HepG2 (cell line): ENCODE measurements around the gene SULT2A1. TPM values are rescaled to one million over a fixed set of nuclear protein-coding genes. Genes with fewer than 3 reads are reported as not detected.
"Not testable (repeated sequence)": the region's sequence is repeated elsewhere in the genome, so short reads cannot be mapped to it uniquely, and the experiment has no call there.

ENCODE experiments used
- ATAC-seq: fragments of 200-7000 bp; cut with Tn5 transposase; 3 replicates; pipeline ENCODE4 v1.9.1; 2020; ENCODE audit warnings: mild to moderate bottlenecking, moderate library complexity
- BruUV-seq: library from RNA; stranded (reverse); fragments of 400-500 nt; replicated peaks from 2 replicates; lab custom pipeline; 2021; lab: Mats Ljungman, UMichigan
- CTCF ChIA-PET: fragments of 300-600 bp; formaldehyde crosslinking; extraction: SDS; loops from one replicate; lab custom pipeline; 2021; ENCODE audit warnings: low total read pairs, inconsistent platforms, low intra/inter-chr PET ratio; lab: Yijun Ruan, JAX
- POLR2A ChIA-PET: fragments of 350-600 bp; sonication (Branson Sonifier 250); formaldehyde crosslinking; loops from one replicate; lab custom pipeline; 2020; ENCODE audit warnings: antibody characterized with exemption, inconsistent platforms; lab: Yijun Ruan, JAX
- DNase-seq: peaks from one replicate; pipeline ENCODE4 v3.0.0-alpha.2; 2015; ENCODE audit warnings: low spot score
- FAIRE-seq: peaks from 3 replicates; lab custom pipeline; 2011; peaks lifted over from hg19 to GRCh38; lab: Jason Lieb, UNC
- H2AFZ ChIP-seq: one replicate; pipeline ENCODE4 v1.6.1; 2011; ENCODE audit warnings: low read length, inconsistent platforms
- H3K27ac ChIP-seq: fragments of 300-600 bp; 3 replicates; pipeline ENCODE4 v1.8.0; 2011; ENCODE audit warnings: mixed run types, mild to moderate bottlenecking, mixed read lengths, low read length, inconsistent platforms; ENCODE audit not compliant: insufficient read depth; ENCODE audit errors: extremely low read length
- H3K27me3 ChIP-seq, 2 experiments: fragments of 200-600 bp in 1 of 2; 2 replicates in 1 of 2; 3 replicates in 1 of 2; pipeline versions ENCODE4 v1.6.0 to v1.8.0; 2011; ENCODE audit warnings: low read length in 2 of 2, mild to moderate bottlenecking in 2 of 2, moderate library complexity in 2 of 2, inconsistent platforms in 1 of 2; ENCODE audit not compliant: insufficient read depth in 2 of 2, control insufficient read depth in 1 of 2
- H3K36me3 ChIP-seq, 2 experiments: fragments of 200-600 bp in 1 of 2; replicated peaks in 1 of 2; 2 replicates in 1 of 2; 3 replicates in 1 of 2; pipeline versions ENCODE4 v1.5.1 to v1.8.0; 2011; ENCODE audit warnings: low read length in 2 of 2, inconsistent platforms in 1 of 2; ENCODE audit not compliant: insufficient read depth in 2 of 2, control insufficient read depth in 1 of 2
- H3K4me1 ChIP-seq: 2 replicates; pipeline ENCODE4 v1.5.1; 2012; ENCODE audit warnings: low read length, inconsistent platforms; ENCODE audit not compliant: insufficient read depth
- H3K4me2 ChIP-seq: 2 replicates; pipeline ENCODE4 v1.6.0; 2011; ENCODE audit warnings: low read depth, low read length, inconsistent platforms
- H3K4me3 ChIP-seq, 3 experiments: fragments of 200-600 bp in 1 of 3; sonication (generic), shearing (Covaris generic) in 1 of 3; replicated peaks in 1 of 3; 2 replicates each; pipeline ENCODE4 v1.5.1; 2011 to 2016; ENCODE audit warnings: low read length in 3 of 3, inconsistent platforms in 2 of 3, low read depth in 2 of 3, mild to moderate bottlenecking in 2 of 3, control low read depth in 1 of 3, mixed read lengths in 1 of 3; ENCODE audit not compliant: insufficient read depth in 1 of 3
- H3K79me2 ChIP-seq: one replicate; pipeline ENCODE4 v1.6.1; 2011; ENCODE audit warnings: low read length, inconsistent platforms; ENCODE audit not compliant: insufficient read depth
- H3K9ac ChIP-seq: 2 replicates; pipeline ENCODE4 v1.6.0; 2011; ENCODE audit warnings: mild to moderate bottlenecking, low read depth, low read length, inconsistent platforms; ENCODE audit not compliant: insufficient read depth
- H3K9me3 ChIP-seq: 2 replicates; pipeline ENCODE4 v1.5.1; 2012; ENCODE audit warnings: mild to moderate bottlenecking, low read length
- H4K20me1 ChIP-seq: 2 replicates; pipeline ENCODE4 v1.6.0; 2011; ENCODE audit warnings: inconsistent platforms, mild to moderate bottlenecking, low read length, moderate library complexity; ENCODE audit not compliant: insufficient read depth
- ATF3 ChIP-seq: sonication (generic); formaldehyde crosslinking; IDR thresholded peaks from 2 replicates; pipeline ENCODE4 v1.4.0; 2020; ENCODE audit warnings: missing genetic modification reagents
- CREB1 ChIP-seq, 2 experiments: fragments of 450-650 bp in 1 of 2; IDR thresholded peaks; 2 replicates each; pipeline ENCODE4 v1.6.1; 2016 to 2017; ENCODE audit warnings: control low read depth in 1 of 2, mild to moderate bottlenecking in 1 of 2, missing compliant biosample characterization in 1 of 2, missing genetic modification characterization in 1 of 2
- FOSL1 ChIP-seq: sonication (generic); formaldehyde crosslinking; IDR thresholded peaks from 2 replicates; pipeline ENCODE4 v1.9.0; 2021; ENCODE audit warnings: missing genetic modification reagents, borderline replicate concordance
- FOSL2 ChIP-seq: sonication (generic); formaldehyde crosslinking; IDR thresholded peaks from 2 replicates; pipeline ENCODE4 v1.4.0; 2020; ENCODE audit warnings: missing genetic modification reagents
- JUND ChIP-seq: sonication (generic); formaldehyde crosslinking; IDR thresholded peaks from 2 replicates; pipeline ENCODE4 v1.8.0; 2022; ENCODE audit warnings: mild to moderate bottlenecking, missing genetic modification reagents
- NR2C2 ChIP-seq: sonication (generic); formaldehyde crosslinking; IDR thresholded peaks from 2 replicates; pipeline ENCODE4 v1.4.0; 2020; ENCODE audit warnings: missing genetic modification reagents, mild to moderate bottlenecking, moderate library complexity, borderline replicate concordance
- NR2F1 ChIP-seq, 2 experiments: fragments of 450-650 bp in 1 of 2; formaldehyde crosslinking in 1 of 2; IDR thresholded peaks; 2 replicates each; pipeline versions ENCODE4 v1.5.0 to v1.6.1; 2016 to 2020; ENCODE audit warnings: mild to moderate bottlenecking in 1 of 2, missing compliant biosample characterization in 1 of 2, missing genetic modification reagents in 1 of 2, moderate library complexity in 1 of 2
- NR2F6 ChIP-seq, 2 experiments: IDR thresholded peaks; 2 replicates each; pipeline ENCODE4 v1.6.1; 2016; ENCODE audit warnings: antibody characterized with exemption in 1 of 2, mild to moderate bottlenecking in 1 of 2
- RARA ChIP-seq: IDR thresholded peaks from 2 replicates; pipeline ENCODE4 v1.6.1; 2016; ENCODE audit warnings: missing genetic modification reagents, missing compliant biosample characterization
- RXRA ChIP-seq: sonication (generic); formaldehyde crosslinking; IDR thresholded peaks from 2 replicates; pipeline ENCODE4 v1.5.1; 2020; ENCODE audit warnings: missing genetic modification reagents
- ZNF460 ChIP-seq: sonication (generic); formaldehyde crosslinking; IDR thresholded peaks from 2 replicates; pipeline ENCODE4 v1.5.1; 2020; ENCODE audit warnings: missing genetic modification reagents, mild to moderate bottlenecking, borderline replicate concordance
- ZNF687 ChIP-seq: sonication (generic); formaldehyde crosslinking; IDR thresholded peaks from 2 replicates; pipeline ENCODE4 v1.5.1; 2020; ENCODE audit warnings: mild to moderate bottlenecking, missing genetic modification reagents, moderate library complexity
- WGBS: methylation state at CpG from one replicate; pipeline ENCODE4 v1.1.6; 2017; ENCODE audit warnings: low lambda C conversion rate; 5-methylcytosine and 5-hydroxymethylcytosine counted together
- in situ Hi-C: cut with HindIII; loops from 2 replicates; pipeline ENCODE4 v1.10.0; 2017; ENCODE audit warnings: low pct_unique_long_range_greater_than_20kb; ENCODE audit not compliant: extremely low pct_ligation_motif_present
- intact Hi-C: fragments of 100-400 bp; cut with micrococcal nuclease; formaldehyde crosslinking; loops from one replicate; pipeline ENCODE4 v1.10.0; 2022; ENCODE audit not compliant: unreplicated experiment
- polyA plus RNA-seq, 8 experiments: library from polyadenylated mRNA; depleted of rRNA in 3 of 8; stranded (reverse) in 7 of 8; unstranded in 1 of 8; fragments of >200 nt; fragmentation: Illumina TruSeq in 4 of 8; extraction: Trizol in 4 of 8; gene quantifications; 2 replicates each; pipeline versions ENCODE4 v1.2.1 to v1.2.3, GENCODE V29; 2011 to 2016; ENCODE audit warnings: low read depth in 4 of 8, missing spikeins in 1 of 8, mixed read lengths in 1 of 8; ENCODE audit not compliant: insufficient read depth in 1 of 8
- total RNA-seq, 5 experiments: library from RNA; depleted of rRNA; stranded (reverse); fragments of >200 nt; fragmentation: Illumina TruSeq; extraction: Trizol; gene quantifications; 2 replicates each; pipeline ENCODE4 v1.2.3, GENCODE V29; 2016; ENCODE audit warnings: low read depth in 1 of 5
- TF ChIP-seq, protein P1 (sequence below): IDR thresholded peaks from 2 replicates; pipeline ENCODE4 v1.4.0; 2020; ENCODE audit warnings: mild to moderate bottlenecking, missing genetic modification reagents

The SULT2A1 gene
- total and polyA plus RNA-seq, 2 of the 13 experiments (the other 11 are each of a cell fraction or from before 2014, with no cell fraction given), result 137 to 193 TPM

DNA sequence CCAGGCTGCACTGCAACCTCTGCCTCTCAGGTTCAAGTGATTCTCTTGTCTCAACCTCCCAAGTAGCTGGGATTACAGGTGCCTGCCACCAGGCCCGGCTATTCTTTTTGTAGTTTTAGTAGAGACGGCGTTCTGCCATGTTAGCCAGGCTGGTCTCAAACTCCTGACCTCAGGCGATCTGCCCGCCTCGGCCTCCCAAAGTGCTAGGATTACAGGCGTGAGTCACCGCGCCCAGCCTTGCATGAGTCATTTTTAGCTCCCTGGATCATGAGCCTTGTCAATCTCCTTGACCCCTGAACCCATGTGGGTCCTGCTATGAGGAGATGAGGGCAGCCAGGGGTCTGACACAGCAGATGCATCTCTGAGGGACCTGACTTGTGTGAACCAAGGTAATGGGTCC lies 27.9 kb downstream of the SULT2A1 start:
- TF ChIP-seq FOSL1 (peak; percentile 69; the same call in 1 of the 2 replicates), ZNF460 (CRISPR knock-in tag) (peak; percentile 69; the same call in 1 of the 2 replicates), RARA (CRISPR knock-in tag) (peak; percentile 50), NR2F1 (CRISPR knock-in tag; IDR thresholded peaks at IDR 0.05) (peak; percentile 74 to 80), NR2C2 (CRISPR knock-in tag) (peak; percentile 62), FOSL2 (CRISPR knock-in tag) (peak; percentile 97), ATF3 (CRISPR knock-in tag) (peak; percentile 84), RXRA (CRISPR knock-in tag) (peak; percentile 42; the same call in 1 of the 2 replicates), ZNF687 (0 out of 2 replicates have a peak, but pooled peaks have one; percentile 12), CREB1 (IDR thresholded peaks at IDR 0.05) (0 out of 2 replicates have a peak, but pooled peaks have one; percentile 44), NR2F6 (IDR thresholded peaks at IDR 0.05) (0 out of 2 replicates have a peak, but pooled peaks have one; percentile 13), NR2F6 (CRISPR knock-in tag; IDR thresholded peaks at IDR 0.05) (peak; percentile 38; the same call in 1 of the 2 replicates), JUND (peak; percentile 72; the same call in 1 of the 2 replicates)
- TF ChIP-seq, protein P1, sequence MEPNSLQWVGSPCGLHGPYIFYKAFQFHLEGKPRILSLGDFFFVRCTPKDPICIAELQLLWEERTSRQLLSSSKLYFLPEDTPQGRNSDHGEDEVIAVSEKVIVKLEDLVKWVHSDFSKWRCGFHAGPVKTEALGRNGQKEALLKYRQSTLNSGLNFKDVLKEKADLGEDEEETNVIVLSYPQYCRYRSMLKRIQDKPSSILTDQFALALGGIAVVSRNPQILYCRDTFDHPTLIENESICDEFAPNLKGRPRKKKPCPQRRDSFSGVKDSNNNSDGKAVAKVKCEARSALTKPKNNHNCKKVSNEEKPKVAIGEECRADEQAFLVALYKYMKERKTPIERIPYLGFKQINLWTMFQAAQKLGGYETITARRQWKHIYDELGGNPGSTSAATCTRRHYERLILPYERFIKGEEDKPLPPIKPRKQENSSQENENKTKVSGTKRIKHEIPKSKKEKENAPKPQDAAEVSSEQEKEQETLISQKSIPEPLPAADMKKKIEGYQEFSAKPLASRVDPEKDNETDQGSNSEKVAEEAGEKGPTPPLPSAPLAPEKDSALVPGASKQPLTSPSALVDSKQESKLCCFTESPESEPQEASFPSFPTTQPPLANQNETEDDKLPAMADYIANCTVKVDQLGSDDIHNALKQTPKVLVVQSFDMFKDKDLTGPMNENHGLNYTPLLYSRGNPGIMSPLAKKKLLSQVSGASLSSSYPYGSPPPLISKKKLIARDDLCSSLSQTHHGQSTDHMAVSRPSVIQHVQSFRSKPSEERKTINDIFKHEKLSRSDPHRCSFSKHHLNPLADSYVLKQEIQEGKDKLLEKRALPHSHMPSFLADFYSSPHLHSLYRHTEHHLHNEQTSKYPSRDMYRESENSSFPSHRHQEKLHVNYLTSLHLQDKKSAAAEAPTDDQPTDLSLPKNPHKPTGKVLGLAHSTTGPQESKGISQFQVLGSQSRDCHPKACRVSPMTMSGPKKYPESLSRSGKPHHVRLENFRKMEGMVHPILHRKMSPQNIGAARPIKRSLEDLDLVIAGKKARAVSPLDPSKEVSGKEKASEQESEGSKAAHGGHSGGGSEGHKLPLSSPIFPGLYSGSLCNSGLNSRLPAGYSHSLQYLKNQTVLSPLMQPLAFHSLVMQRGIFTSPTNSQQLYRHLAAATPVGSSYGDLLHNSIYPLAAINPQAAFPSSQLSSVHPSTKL (CRISPR knock-in tag), result peak; percentile 33; the same call in 1 of the 2 replicates
- CTCF ChIA-PET; FAIRE-seq; H3K36me3 ChIP-seq; H3K4me3 ChIP-seq; in situ Hi-C loops; H3K9ac ChIP-seq; H2AFZ ChIP-seq; BruUV-seq; H3K27ac ChIP-seq; H3K4me2 ChIP-seq; H3K9me3 ChIP-seq; H4K20me1 ChIP-seq; H3K27me3 ChIP-seq; H3K79me2 ChIP-seq; intact Hi-C loops; POLR2A ChIA-PET; TF ChIP-seq CREB1 (CRISPR knock-in tag; IDR thresholded peaks at IDR 0.05): not testable (repeated sequence)
- ATAC-seq (peak; percentile 46), DNase-seq (peak; percentile 54)
- H3K4me1 ChIP-seq, result peaks cover 11% of the 10 kb centered on the region; the same call in 1 of the 2 replicates
- WGBS, result 5% methylated on average over 9 of the region's 9 CpGs
